H9 (cell line): ENCODE results near the gene ALKAL2. TPM values are rescaled to one million over a fixed set of nuclear protein-coding genes. Genes with fewer than 3 reads are reported as not detected.
"Not testable (repeated sequence)": the region's sequence is repeated elsewhere in the genome, so short reads cannot be mapped to it uniquely, and the experiment has no call there.

Source experiments
- DNase-seq: peaks from one replicate; pipeline ENCODE4 v3.0.0-alpha.2; 2017
- H2AFZ ChIP-seq: one replicate; pipeline ENCODE4 v1.6.1; 2013; ENCODE audit warnings: mild to moderate bottlenecking, low read length, control low read depth, moderate library complexity
- H2AK5ac ChIP-seq: 2 replicates; pipeline ENCODE4 v1.6.1; 2013; ENCODE audit warnings: low read length, control low read depth, mixed read lengths; ENCODE audit not compliant: insufficient read length
- H2BK120ac ChIP-seq: one replicate; pipeline ENCODE4 v1.6.1; 2013; ENCODE audit warnings: low read depth, mild to moderate bottlenecking, low read length, control low read depth, inconsistent platforms; ENCODE audit not compliant: poor library complexity, severe bottlenecking
- H2BK12ac ChIP-seq: 2 replicates; pipeline ENCODE4 v1.6.1; 2013; ENCODE audit warnings: low read length, control low read depth, mixed read lengths, low read depth; ENCODE audit not compliant: insufficient read length
- H2BK15ac ChIP-seq: 2 replicates; pipeline ENCODE4 v1.6.1; 2013; ENCODE audit warnings: low read depth, low read length, control low read depth
- H2BK20ac ChIP-seq: one replicate; pipeline ENCODE4 v1.6.1; 2013; ENCODE audit warnings: low read depth, mild to moderate bottlenecking, low read length, control low read depth, inconsistent platforms; ENCODE audit not compliant: poor library complexity, severe bottlenecking
- H2BK5ac ChIP-seq: 2 replicates; pipeline ENCODE4 v1.6.1; 2013; ENCODE audit warnings: low read length, control low read depth, mixed read lengths; ENCODE audit not compliant: insufficient read length
- H3K14ac ChIP-seq: 2 replicates; pipeline ENCODE4 v1.6.1; 2013; ENCODE audit warnings: low read length, control low read depth; ENCODE audit not compliant: insufficient read depth
- H3K18ac ChIP-seq: 2 replicates; pipeline ENCODE4 v1.6.1; 2013; ENCODE audit warnings: low read depth, mild to moderate bottlenecking, mixed read lengths, low read length, control low read depth; ENCODE audit not compliant: insufficient read length
- H3K23ac ChIP-seq: 2 replicates; pipeline ENCODE4 v1.6.1; 2013; ENCODE audit warnings: low read length, control low read depth, mixed read lengths, low read depth; ENCODE audit not compliant: insufficient read length
- H3K23me2 ChIP-seq: 2 replicates; pipeline ENCODE4 v1.6.1; 2013; ENCODE audit warnings: low read depth, mild to moderate bottlenecking, mixed read lengths, low read length, control low read depth; ENCODE audit not compliant: insufficient read length, poor library complexity, severe bottlenecking
- H3K27ac ChIP-seq: 2 replicates; pipeline ENCODE4 v1.5.1; 2013; ENCODE audit warnings: low read length, control low read depth, mixed read lengths, low read depth; ENCODE audit not compliant: insufficient read length
- H3K27me3 ChIP-seq: 2 replicates; pipeline ENCODE4 v1.6.1; 2013; ENCODE audit warnings: low read length, control low read depth, inconsistent platforms; ENCODE audit not compliant: insufficient read depth
- H3K4ac ChIP-seq: 2 replicates; pipeline ENCODE4 v1.6.1; 2013; ENCODE audit warnings: low read depth, mild to moderate bottlenecking, control low read depth, inconsistent platforms, low read length, moderate library complexity
- H3K4me1 ChIP-seq: 2 replicates; pipeline ENCODE4 v1.6.1; 2013; ENCODE audit warnings: low read length, control low read depth, inconsistent platforms; ENCODE audit not compliant: insufficient read depth
- H3K4me2 ChIP-seq: 2 replicates; pipeline ENCODE4 v1.6.1; 2013; ENCODE audit warnings: low read length, control low read depth, mixed read lengths; ENCODE audit not compliant: insufficient read length, insufficient read depth
- H3K56ac ChIP-seq: 2 replicates; pipeline ENCODE4 v1.6.1; 2013; ENCODE audit warnings: low read depth, mild to moderate bottlenecking, mixed read lengths, low read length, control low read depth; ENCODE audit not compliant: insufficient read length
- H3K79me1 ChIP-seq: 2 replicates; pipeline ENCODE4 v1.6.1; 2013; ENCODE audit warnings: low read depth, mild to moderate bottlenecking, moderate library complexity, low read length, control low read depth, inconsistent platforms; ENCODE audit not compliant: insufficient read depth, poor library complexity, severe bottlenecking
- H3K79me2 ChIP-seq: 2 replicates; pipeline ENCODE4 v1.6.1; 2013; ENCODE audit warnings: low read length, control low read depth, inconsistent platforms; ENCODE audit not compliant: insufficient read depth
- H3K9ac ChIP-seq: 2 replicates; pipeline ENCODE4 v1.6.1; 2013; ENCODE audit warnings: low read length, control low read depth, mixed read lengths; ENCODE audit not compliant: insufficient read length; ENCODE audit errors: extremely low read depth
- H3K9me3 ChIP-seq: one replicate; pipeline ENCODE4 v1.6.1; 2013; ENCODE audit warnings: low read depth, low read length, inconsistent platforms; ENCODE audit not compliant: control insufficient read depth
- H3T11ph ChIP-seq: one replicate; pipeline ENCODE4 v1.6.1; 2013; ENCODE audit warnings: mild to moderate bottlenecking, low read length, control low read depth, inconsistent platforms
- H4K20me1 ChIP-seq: one replicate; pipeline ENCODE4 v1.6.1; 2013; ENCODE audit not compliant: control insufficient read depth, insufficient read length, insufficient read depth
- H4K5ac ChIP-seq: 2 replicates; pipeline ENCODE4 v1.6.1; 2013; ENCODE audit warnings: low read depth, mild to moderate bottlenecking, mixed read lengths, low read length, control low read depth; ENCODE audit not compliant: insufficient read length
- H4K8ac ChIP-seq: replicated peaks from 2 replicates; pipeline ENCODE4 v1.6.1; 2013; ENCODE audit warnings: low read length, control low read depth, mixed read lengths, low read depth; ENCODE audit not compliant: insufficient read length
- H4K91ac ChIP-seq: 2 replicates; pipeline ENCODE4 v1.6.1; 2013; ENCODE audit warnings: low read depth, mild to moderate bottlenecking, moderate library complexity, mixed read lengths, low read length, control low read depth; ENCODE audit not compliant: insufficient read length
- H3K27ac Mint-ChIP-seq, 3 experiments: 2 replicates in 2 of 3; 3 replicates in 1 of 3; pipeline ENCODE4 v1.8.0; 2020 to 2021; ENCODE audit warnings: mixed read lengths in 3 of 3, mild to moderate bottlenecking in 1 of 3, moderate library complexity in 1 of 3
- H3K27me3 Mint-ChIP-seq: 2 replicates; pipeline ENCODE4 v1.8.0; 2021; ENCODE audit warnings: low read depth, mild to moderate bottlenecking, moderate library complexity, mixed read lengths
- H3K36me3 Mint-ChIP-seq, 3 experiments: 2 replicates in 2 of 3; 3 replicates in 1 of 3; pipeline ENCODE4 v1.8.0; 2020 to 2021; ENCODE audit warnings: low read depth in 3 of 3, mixed read lengths in 3 of 3; ENCODE audit not compliant: insufficient read depth in 1 of 3
- H3K4me1 Mint-ChIP-seq, 2 experiments: 2 replicates each; pipeline ENCODE4 v1.8.0; 2020; ENCODE audit warnings: mixed read lengths in 2 of 2
- H3K4me3 Mint-ChIP-seq, 2 experiments: 2 replicates in 1 of 2; 3 replicates in 1 of 2; pipeline ENCODE4 v1.8.0; 2020 to 2021; ENCODE audit warnings: mild to moderate bottlenecking in 2 of 2, mixed read lengths in 2 of 2, moderate library complexity in 1 of 2
- H3K9me3 Mint-ChIP-seq, 2 experiments: 2 replicates in 1 of 2; 3 replicates in 1 of 2; pipeline ENCODE4 v1.8.0; 2020; ENCODE audit warnings: mild to moderate bottlenecking in 2 of 2, mixed read lengths in 2 of 2, moderate library complexity in 1 of 2
- CTCF ChIP-seq: fragments of 200-600 bp; sonication (generic); conservative IDR thresholded peaks from 3 replicates; pipeline ENCODE4 v1.8.0; 2021; ENCODE audit warnings: antibody characterized with exemption, mild to moderate bottlenecking
- WGBS: extraction: QIAGEN DNeasy Blood & Tissue Kit; methylation state at CpG from one replicate; pipeline ENCODE4 v1.1.7; 2013; ENCODE audit warnings: missing lambda C conversion rate, low lambda C conversion rate, mixed read lengths; ENCODE audit not compliant: insufficient read length; ENCODE audit errors: extremely low coverage; 5-methylcytosine and 5-hydroxymethylcytosine counted together
- long read RNA-seq: library from polyadenylated mRNA; unstranded; transcript quantifications from one replicate; pipeline ENCODE4 v2.0.0, GENCODE V29; 2020
- total RNA-seq: library from RNA; stranded (reverse); gene quantifications from 2 replicates; pipeline ENCODE4 v1.2.1, GENCODE V29; 2021

ALKAL2 gene
- 0.48 and 0.68 TPM in 2 replicates for total RNA-seq
- long read RNA-seq, result 0 reads

DNA sequence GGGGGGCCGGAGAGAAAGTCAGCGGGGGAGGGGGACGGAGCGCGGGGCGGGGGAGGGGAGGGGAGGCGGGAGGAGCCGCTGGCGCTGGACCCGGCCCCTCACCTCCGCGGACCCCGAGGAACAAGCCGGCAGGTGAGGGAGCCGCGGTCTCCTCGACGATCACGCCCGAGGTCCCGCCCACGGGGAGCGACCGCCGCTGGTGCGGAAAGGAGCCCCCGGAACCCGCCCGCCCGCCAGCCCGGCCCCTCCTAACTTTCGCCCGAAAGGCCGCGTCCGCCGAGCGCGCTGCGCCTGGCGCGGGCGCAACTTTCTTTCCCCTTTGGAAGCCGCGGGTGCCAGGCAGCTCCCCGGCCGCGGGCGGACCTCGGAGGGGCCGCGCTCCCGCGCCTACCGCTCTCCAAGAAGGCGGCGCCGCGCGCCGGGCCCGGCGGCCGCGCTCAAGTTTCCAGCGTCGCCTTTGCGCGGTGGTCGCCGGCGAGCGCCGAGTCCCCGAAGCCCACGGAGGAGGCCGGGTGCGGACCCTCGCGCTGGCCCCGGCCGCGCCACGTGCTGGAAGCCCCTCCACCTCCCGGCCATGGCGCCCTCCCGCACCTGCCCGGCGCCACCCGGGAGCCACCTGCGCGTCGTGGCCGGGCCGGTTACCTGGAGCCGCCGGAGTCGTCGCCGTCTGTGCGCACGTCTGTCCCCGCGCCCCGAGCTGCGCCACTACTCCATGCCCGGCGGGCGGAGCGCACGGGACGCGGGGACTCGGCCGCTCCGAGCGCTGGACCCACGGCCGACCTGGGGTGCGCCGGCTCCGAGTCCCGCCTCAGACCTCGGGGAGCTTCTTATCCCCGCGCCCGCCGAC is at the start of gene ALKAL2:
Gene ALKAL2 (minus strand): TSS at position 181 of the 847 bp plus-strand sequence. CDS start 256 bp downstream, outside the sequence.
- Histone ChIP-seq H4K20me1 (no peaks in the 10 kb centered on the region), H3K27me3 (peaks cover 8% of the 10 kb centered on the region; the same call in 1 of the 2 replicates), H3K79me1 (no peaks in the 10 kb centered on the region), H3K4ac (no peak within 1 kb of the TSS), H3K4me2 (peak within 1 kb of the TSS; percentile 76), H3K23ac (no peak within 1 kb of the TSS), H4K91ac (no peak within 1 kb of the TSS), H3K9ac (no peak within 1 kb of the TSS), H2AK5ac (no peak within 1 kb of the TSS), H3K56ac (no peak within 1 kb of the TSS), H4K8ac (no peak within 1 kb of the TSS), H3K4me1 (peaks cover 16% of the 10 kb centered on the region), H2BK15ac (no peak within 1 kb of the TSS), H4K5ac (no peak within 1 kb of the TSS), H2BK120ac (no peak within 1 kb of the TSS), H3K9me3 (no peaks in the 10 kb centered on the region), H3K23me2 (peaks cover 18% of the 10 kb centered on the region), H3K18ac (no peak within 1 kb of the TSS), H2BK20ac (no peak within 1 kb of the TSS), H2AFZ (no peak within 1 kb of the TSS), H3T11ph (no peak within 1 kb of the TSS), H2BK12ac (no peak within 1 kb of the TSS), H3K27ac (no peak within 1 kb of the TSS), H3K14ac (no peak within 1 kb of the TSS), H3K79me2 (no peaks in the 10 kb centered on the region), H2BK5ac (no peak within 1 kb of the TSS)
- WGBS, result no CpG with 5 or more reads among the region's 128 CpGs
- no peak for TF ChIP-seq CTCF
- Mint-ChIP-seq H3K27me3 (peaks cover 72% of the 10 kb centered on the region), H3K4me3 (peak within 1 kb of the TSS; percentile 45 to 84), H3K4me1 (peaks cover 39 to 42% of the 10 kb centered on the region in 2 experiments), H3K27ac (no peak within 1 kb of the TSS), H3K9me3 (no peaks in the 10 kb centered on the region), H3K36me3 (peaks cover 0 to 5% (median 0%) of the 10 kb centered on the region in 3 experiments; a peak in 3 of 7 replicates)
- peak; percentile 33 for DNase-seq

DNA sequence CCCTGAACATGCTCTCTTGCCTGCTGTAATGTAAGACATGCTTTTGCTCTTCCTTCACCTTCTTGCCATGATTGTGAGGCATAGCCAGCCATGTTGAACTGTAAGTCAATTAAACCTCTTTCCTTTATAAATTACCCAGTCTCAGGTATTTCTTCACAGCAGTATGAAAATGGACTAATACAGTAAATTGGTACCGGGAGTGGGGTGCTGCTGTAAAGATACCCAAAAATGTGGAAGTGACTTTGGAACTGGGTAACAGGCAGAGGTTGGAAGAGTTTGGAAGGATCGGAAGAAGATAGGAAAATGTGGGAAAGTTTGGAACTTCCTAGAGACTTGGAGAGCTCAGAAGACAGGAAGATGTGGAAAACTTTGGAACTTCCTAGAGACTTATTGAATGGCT is 49.1 kb upstream of the ALKAL2 start:
- not testable (repeated sequence) for H2BK20ac ChIP-seq

More for the DNA sequence above, 49.1 kb upstream of the ALKAL2 start:
- not testable (repeated sequence) for H3K4me1 ChIP-seq, H2BK120ac ChIP-seq, H3K4ac ChIP-seq, H3K27me3 ChIP-seq, H4K20me1 ChIP-seq, H3K56ac ChIP-seq, H3K79me2 ChIP-seq, H3K27me3 Mint-ChIP-seq, H4K8ac ChIP-seq, H3K4me1 Mint-ChIP-seq, H2AFZ ChIP-seq, H3K23ac ChIP-seq, H3K18ac ChIP-seq, H4K91ac ChIP-seq, H3K9ac ChIP-seq, H3T11ph ChIP-seq, H2BK12ac ChIP-seq, H2BK5ac ChIP-seq, H2AK5ac ChIP-seq, H3K14ac ChIP-seq, H2BK15ac ChIP-seq, H3K27ac Mint-ChIP-seq, H3K4me3 Mint-ChIP-seq, H3K23me2 ChIP-seq, H4K5ac ChIP-seq, H3K79me1 ChIP-seq, H3K27ac ChIP-seq, H3K4me2 ChIP-seq, DNase-seq
- Mint-ChIP-seq H3K9me3 (peaks cover 41 to 43% of the 10 kb centered on the region in 2 experiments), H3K36me3 (peaks cover 18 to 36% (median 30%) of the 10 kb centered on the region in 3 experiments)
- H3K9me3 ChIP-seq, result peaks cover 20% of the 10 kb centered on the region
- WGBS, result no CpG with 5 or more reads among the region's 2 CpGs
